Activated T-cell treated with anti-CD3 and anti-CD28 coated beads, Interleukin-2, amount 50 U/mL, for 48 hours (primary cell): ENCODE measurements around the gene NR1I2.

Experiments used
- DNase-seq, 2 experiments: peaks; one replicate each; pipeline ENCODE4 v3.0.0-alpha.2; 2020

The NR1I2 gene

DNA sequence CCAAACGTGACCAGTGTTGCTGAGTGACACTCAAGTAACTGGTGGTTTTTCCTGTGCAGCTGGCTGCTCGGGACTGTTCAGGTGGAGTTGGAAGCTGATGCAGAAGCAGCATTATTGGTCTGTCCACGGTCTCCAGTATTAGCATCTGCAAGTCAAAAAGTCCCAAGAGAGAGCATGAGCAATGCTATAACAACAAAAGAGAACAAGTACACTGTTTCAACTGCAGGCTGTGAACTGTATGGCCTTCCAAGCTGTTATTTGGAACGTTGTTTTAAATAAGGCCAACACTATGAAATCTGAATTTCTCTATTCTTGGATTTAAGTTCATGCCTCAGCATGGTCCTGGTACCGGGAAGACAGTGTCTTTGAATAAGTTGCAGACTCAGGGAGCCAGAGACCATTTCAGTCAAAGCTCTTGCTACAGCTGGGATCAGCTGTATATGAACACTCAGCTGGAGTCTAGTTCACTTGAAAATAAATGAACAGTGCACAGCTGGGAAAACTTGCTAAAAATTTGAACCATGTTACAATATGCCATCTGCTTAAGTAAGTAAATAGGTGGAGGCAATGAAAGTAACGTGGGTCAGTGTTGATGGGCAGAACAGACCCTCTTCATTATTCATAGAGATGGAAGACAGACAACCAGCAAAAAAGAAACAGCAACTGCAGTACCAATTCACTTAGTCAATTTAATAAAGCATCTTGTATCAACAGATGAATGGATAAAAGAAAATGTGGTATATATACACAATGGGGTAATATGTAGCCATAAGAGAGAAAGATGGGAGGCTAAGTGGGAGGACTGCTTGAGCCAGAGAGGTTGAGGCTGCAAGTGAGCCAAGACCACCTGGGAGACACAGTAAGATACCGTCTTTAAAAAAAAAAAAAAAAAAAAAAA, 45.1 kb downstream of the NR1I2 start:
- no peak for DNase-seq

DNA sequence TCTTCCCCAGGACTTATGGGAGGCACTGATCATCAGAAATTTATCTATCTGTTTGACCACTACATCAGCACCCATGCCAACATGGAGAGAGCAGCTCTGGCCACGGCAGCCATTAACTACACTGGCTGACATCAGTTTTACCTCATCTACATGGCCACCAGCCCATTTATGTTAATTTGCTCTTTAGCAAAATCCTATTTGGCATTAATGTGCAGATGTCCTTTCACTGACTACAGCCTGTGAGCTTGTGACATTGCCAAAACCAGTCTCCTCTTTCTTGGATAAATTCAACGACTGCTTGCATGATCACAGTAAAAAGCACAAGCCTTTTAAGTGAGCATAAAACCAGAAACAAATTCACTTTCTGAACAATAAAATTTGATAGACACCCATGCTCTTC, 47.5 kb downstream of the NR1I2 start:
- no peak for DNase-seq

DNA sequence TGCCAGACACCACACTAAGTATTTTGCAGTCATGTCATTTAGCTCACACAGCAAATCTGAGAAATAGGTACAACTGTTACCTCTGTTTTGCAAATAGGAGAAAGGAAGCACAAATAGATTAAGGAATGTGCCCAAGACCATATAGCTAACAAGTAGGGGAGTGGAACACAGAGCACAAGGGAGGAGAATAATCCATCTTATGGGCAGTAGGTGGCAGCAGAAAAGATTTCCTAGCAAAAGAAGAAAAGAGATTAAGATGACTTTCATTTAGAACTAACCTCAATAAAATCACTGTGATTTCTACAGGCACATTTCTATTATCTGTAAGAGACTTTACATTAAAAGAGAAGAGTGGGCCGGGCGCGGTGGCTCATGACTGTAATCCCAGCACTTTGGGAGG, 49.1 kb downstream of the NR1I2 start:
- DNase-seq = no peak

DNA sequence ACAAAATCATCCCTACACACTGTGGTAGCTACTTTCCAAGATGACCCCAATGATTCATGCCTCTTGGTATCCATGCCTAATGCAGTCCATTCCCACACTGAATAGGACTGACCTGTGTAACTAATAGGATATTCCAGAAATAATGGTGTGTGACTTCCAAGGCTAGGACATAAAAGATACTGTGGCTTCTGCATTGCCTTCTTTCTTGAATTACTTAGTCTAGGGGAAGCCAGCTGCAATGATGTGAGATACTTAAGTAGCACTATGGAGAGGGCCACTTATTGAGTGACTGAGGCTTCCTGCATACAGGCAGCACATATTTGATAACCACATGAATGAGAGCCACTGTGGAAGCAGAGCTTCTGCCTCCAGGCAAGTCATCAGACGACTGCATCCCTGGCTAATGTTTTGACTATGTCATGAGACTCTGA, 50.1 kb downstream of the NR1I2 start:
- DNase-seq = no peak

DNA sequence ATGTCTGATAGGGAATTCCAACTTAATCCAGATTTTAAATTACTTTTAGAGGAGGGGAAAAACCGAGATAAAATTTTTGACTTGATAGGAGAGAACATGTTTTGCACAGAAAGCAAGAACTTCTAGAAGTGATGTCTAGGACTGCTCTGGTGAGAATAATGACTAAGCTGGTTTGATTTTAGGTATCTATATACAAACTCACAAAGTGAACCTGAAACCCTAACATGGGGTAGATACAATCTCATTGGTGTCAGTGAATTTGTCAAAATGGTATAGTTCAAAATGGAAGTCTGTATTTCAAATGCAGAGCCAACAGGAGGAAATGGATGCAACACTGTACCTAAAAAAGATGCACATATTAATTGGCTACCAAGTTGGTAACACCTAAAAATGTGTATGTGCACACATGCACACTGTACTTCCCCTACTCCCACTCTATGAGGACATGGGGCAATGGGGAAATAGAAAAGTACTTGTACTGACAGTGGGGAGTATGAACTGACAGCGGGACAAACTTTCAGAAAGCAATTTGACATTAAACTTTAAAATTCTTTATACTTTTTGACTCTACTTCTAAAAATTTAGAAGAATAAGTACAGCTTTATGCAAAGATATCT, 53.0 kb downstream of the NR1I2 start:
- DNase-seq = no peak

DNA sequence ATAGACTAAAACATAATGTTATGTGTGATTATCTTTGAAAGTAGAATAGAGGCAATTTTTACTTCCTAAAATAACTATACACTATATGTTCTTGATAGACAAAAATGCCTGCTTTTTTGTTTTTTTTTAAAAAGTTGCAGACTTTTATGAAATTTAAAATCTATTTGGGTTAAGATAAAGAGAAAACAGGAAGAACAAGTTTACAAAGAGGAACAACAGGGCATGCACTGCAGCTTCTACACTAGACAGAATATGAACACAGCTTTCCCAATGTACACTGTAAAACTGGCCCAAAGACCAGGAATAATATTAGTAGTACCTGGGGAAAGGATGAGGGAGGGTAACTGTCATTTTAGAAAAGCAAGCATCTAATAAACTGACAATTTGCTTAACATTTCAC, 53.7 kb downstream of the NR1I2 start:
- no peak for DNase-seq

DNA sequence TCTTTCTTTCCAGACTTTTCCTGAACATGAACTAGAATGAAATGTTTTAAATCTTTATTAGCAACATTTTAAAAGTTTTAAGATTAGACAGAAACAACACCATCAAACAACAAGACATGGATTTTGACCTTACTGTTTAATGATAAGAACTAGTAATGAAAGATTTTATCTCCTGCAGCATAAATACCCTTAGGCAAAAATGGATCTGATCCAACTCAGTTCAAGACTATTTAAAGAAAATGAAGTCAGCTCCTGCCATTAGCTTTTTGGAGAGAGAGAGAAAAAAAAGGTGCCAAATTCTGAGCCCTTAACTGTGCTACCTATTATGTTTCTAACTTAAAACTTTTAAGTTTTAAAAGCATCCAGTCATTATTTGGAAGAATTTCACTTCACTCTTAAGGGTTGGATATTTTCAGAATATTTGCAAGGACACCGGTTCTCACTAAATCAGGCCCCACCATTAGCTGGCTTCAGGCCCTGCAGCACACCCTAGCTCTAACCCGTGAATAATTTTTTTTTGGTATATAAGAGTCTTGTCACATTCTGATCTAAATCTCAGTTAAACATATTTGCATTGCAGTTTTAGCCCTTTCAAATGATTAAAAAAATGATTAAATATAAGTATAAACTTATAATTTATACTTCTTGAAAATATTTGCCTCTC, 60.0 kb downstream of the NR1I2 start:
- no peak for DNase-seq

DNA sequence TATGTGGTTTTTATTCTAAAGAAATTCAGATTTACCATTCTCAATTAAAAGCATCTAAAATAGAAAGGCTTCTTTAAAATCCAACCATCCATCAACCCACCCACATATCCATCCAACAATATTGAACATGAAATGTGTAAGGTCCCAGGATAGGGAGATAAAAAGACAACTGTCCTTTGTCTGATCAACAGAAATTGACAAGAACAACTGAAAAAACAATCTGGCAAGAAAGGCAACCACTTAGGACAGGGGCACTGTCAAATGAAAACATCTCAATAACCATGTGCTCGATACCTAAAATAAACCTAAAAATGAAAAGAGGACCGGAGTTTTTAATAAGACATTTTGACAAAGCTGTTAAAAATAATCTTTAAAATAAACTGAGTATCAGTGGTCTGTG, 67.2 kb downstream of the NR1I2 start:
- DNase-seq = no peak

DNA sequence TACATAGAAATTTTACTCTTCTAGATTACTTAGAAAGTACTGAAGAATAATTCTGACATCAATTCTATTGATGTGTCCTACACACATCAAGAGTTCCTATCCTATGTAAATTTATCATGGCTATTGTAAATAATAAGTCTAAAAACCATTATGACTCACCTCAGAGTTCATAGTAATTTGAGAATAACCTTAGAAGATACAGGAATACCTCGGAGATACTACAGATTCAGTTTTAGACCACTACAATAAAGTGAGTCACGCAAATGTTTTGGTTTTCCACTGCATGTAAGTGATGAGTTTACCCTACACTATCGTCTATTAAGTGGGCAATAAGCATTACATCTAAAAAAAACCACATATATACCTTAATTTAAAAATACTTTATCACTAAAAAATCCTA, 74.8 kb downstream of the NR1I2 start:
- DNase-seq = no peak

DNA sequence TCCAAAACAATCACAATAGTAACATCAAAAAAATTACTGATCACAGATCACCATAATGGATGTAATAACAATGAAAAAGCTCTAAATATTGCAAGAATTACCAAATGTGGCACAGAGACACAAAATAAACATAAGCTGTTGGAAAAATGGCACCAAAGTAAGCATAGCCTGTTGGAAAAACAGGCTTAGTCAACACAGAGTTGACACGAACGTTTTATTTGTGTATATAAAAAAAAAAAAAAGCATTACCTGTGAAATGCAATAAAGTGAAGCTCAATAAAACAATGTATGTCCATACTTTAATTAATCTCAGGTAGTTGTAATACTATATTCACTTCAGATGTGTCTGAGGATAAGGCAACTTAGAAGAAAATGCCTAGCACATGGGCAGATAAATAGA, 77.1 kb downstream of the NR1I2 start:
- no peak for DNase-seq

DNA sequence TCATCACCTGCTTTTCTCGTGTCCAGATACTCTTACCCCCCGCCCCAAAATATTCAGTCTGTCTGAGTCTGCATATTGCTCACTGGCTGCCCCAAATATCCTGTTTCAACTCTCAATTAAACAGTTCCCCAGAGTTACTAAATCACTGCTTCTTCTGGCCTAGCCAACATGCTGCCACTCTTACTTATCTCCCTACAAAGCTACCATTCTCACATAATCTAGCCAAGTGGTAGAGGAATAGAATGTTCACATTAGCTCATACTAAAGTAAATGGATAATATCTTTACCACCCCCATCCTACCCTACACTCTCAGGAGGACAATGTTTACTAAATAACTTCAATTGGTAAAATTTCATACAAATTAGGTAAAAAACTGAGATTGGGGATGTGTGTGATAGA, 77.8 kb downstream of the NR1I2 start:
- no peak for DNase-seq

DNA sequence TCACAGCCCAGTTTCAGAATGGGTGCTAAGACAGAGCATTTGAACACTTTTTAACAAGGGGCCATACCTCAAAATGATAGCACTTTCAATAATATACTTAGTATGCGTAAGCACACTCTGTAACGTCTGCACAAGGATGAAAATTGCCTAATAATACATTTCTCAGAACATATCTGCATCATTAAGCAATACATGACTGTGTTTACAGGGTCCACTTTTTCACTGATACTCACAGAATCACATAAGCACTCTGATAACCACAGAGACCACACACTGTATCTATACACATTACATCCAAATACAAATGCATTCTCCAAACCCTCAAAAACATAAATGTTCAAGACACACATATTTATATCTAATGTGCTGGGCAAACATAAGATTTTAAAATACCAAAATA, 79.8 kb downstream of the NR1I2 start:
- DNase-seq = no peak

DNA sequence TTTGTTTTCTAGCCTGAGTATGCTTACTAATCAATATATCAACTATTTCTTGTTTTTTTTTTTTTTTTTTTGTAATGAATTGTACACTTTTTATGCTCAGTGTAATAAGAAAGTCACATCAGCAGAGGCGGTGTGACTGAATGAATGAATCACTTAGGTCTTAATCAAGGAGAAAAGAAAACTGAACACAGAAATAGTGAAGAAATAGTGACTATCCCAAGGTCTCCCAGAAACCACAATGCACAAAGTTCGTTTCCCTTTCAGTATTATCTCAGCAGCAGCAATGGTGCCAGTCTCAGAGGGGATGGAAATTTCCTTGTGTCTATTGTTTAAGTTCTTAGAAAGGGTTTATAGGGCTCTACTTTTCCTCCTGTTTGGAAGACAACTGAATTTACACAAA, 80.7 kb downstream of the NR1I2 start:
- DNase-seq = no peak

DNA sequence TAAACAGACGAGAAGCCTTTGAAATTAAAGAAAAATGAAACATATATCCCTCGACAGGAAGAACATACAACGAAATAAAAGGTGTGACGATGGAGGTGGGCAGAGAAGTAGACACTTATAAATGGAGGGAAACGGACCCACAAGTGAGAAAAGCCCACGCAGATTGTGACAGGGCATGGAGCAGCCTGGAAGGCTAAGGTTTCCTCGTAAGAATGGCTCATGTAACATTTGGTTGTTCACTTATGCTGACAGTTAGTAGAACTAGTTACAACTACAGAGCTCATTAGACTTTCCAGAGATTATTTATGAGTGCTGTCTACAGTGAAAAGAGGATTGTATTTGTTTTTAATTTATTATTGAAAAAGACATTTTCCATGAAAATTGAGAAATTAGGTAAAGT, 82.6 kb downstream of the NR1I2 start:
- DNase-seq = no peak
